ENCODE data around the gene RNF152. TPM values are rescaled to one million over a fixed set of nuclear protein-coding genes. Genes with fewer than 3 reads are reported as not detected.

RNF152 gene
- total and polyA plus RNA-seq, 2 of the 4 experiments (the other 2 are of a cell fraction): 7.5 to 18.5 TPM

GRCh38 chr18:61860302-61860701 lies 32.5 kb downstream of the RNF152 start:
- Histone ChIP-seq H2BK5ac (ENCODE audit: low read depth, low read length, poor library complexity, severe bottlenecking) (no peak overlapping the region), H3K4me3 (ENCODE audit: insufficient read depth, low read depth, low read length) (no peak overlapping the region), H2BK20ac (ENCODE audit: low read depth, low read length) (no peak overlapping the region), H3K27me3 (ENCODE audit: control insufficient read depth, insufficient read depth, low read length) (no peaks in the 10 kb centered on the region), H3K23ac (ENCODE audit: low read depth, low read length) (no peak overlapping the region), H3K18ac (ENCODE audit: low read depth, low read length) (no peak overlapping the region), H3K4ac (ENCODE audit: low read depth, low read length) (no peak overlapping the region), H4K91ac (ENCODE audit: insufficient read depth, low read depth, low read length) (no peak overlapping the region), H3K9ac (ENCODE audit: low read depth, low read length) (no peak overlapping the region), H4K8ac (ENCODE audit: low read depth in 2 of 2, low read length in 2 of 2) (no peak overlapping the region), H3K4me2 (ENCODE audit: low read depth, low read length) (no peak overlapping the region), H2BK15ac (ENCODE audit: low read depth, low read length) (no peak overlapping the region), H3K79me1 (ENCODE audit: low read depth in 1 of 2, low read length in 2 of 2) (peaks cover 30 to 73% of the 10 kb centered on the region in 2 experiments), H3K36me3 (ENCODE audit: control insufficient read depth, insufficient read depth, low read length) (0 out of 2 replicates have a peak, but pooled peaks cover 5% of the 10 kb centered on the region), H3K9me3 (ENCODE audit: control insufficient read depth, insufficient read depth, low read length) (no peaks in the 10 kb centered on the region), H3K27ac (ENCODE audit: insufficient read depth, low read length) (no peak overlapping the region), H2AK9ac (replicated peaks; ENCODE audit: low read depth, low read length, poor library complexity) (no peak overlapping the region), H3K14ac (replicated peaks; ENCODE audit: low read depth, low read length) (no peak overlapping the region), H3K4me1 (ENCODE audit: control insufficient read depth, insufficient read depth, low read length) (peaks cover 4% of the 10 kb centered on the region), H2AFZ (replicated peaks; ENCODE audit: low read length, poor library complexity) (no peak overlapping the region), H4K5ac (ENCODE audit: low read depth, low read length) (no peak overlapping the region), H2BK120ac (ENCODE audit: low read depth, low read length) (no peak overlapping the region), H4K20me1 (ENCODE audit: insufficient read depth, low read length) (peaks cover 9% of the 10 kb centered on the region; the same call in 1 of the 2 replicates), H3K9me1 (ENCODE audit: insufficient read depth, low read length) (peaks cover 13% of the 10 kb centered on the region), H2AK5ac (ENCODE audit: low read depth, low read length) (no peak overlapping the region), H3K56ac (ENCODE audit: extremely low read depth, insufficient read depth, low read length) (no peak overlapping the region)
- POLR2A ChIA-PET (ENCODE audit: unreplicated experiment): no interaction called here
- CTCF ChIA-PET: no interaction called here
- BruUV-seq (replicated peaks): no TSS peak
- intact Hi-C loops (cut with micrococcal nuclease): no loop called here
- DNase-seq (peak; percentile 21), ATAC-seq (ENCODE audit: low read depth) (no peak)
- in situ Hi-C loops (cut with MboI; ENCODE audit: low sequenced_read_pairs): no loop called here
- no CpG with 5 or more reads among the region's 6 CpGs for WGBS, 2 experiments (ENCODE audit: extremely low coverage in 2 of 2, insufficient read length in 1 of 2)
- dilution Hi-C loops (cut with HindIII; ENCODE audit: low sequenced_read_pairs, unreplicated experiment): no loop called here
- TF ChIP-seq RFX5 (IDR thresholded peaks at IDR 0.05; ENCODE audit: low read depth, low read length) (no peak), CHD1 (IDR thresholded peaks at IDR 0.05; ENCODE audit: low read depth, low read length) (no peak), CEBPB (IDR thresholded peaks at IDR 0.05; ENCODE audit: low read depth, low read length) (peak; percentile 19; the same call in 1 of the 2 replicates)

All from IMR-90 (cell line).